GM18858 (cell line): ENCODE results near the gene PRKCE.

Experiments
- ATAC-seq: cut with Tn5 transposase; IDR thresholded peaks from one replicate; pipeline ENCODE4 v1.9.1; 2021; ENCODE audit not compliant: unreplicated experiment

The PRKCE gene

GRCh38 chr2:46003903-46004473, 352.5 kb downstream of the PRKCE start:
- no peak for ATAC-seq

- ATAC-seq, result no peak
These were observed 355.1 kb downstream of the PRKCE start for GRCh38 chr2:46006473-46007025.

GRCh38 chr2:46007412-46007811, 355.9 kb downstream of the PRKCE start:
- ATAC-seq, result no peak

GRCh38 chr2:46008091-46008870, 356.8 kb downstream of the PRKCE start:
- ATAC-seq, result no peak

GRCh38 chr2:46009315-46009714, 357.8 kb downstream of the PRKCE start:
- no peak for ATAC-seq

GRCh38 chr2:46009772-46010171, 358.3 kb downstream of the PRKCE start:
- ATAC-seq, result no peak

- ATAC-seq, result no peak
These were observed 358.9 kb downstream of the PRKCE start for GRCh38 chr2:46010223-46010924.

- no peak for ATAC-seq
These were observed 359.5 kb downstream of the PRKCE start for GRCh38 chr2:46010925-46011490.

GRCh38 chr2:46012618-46013240, 361.3 kb downstream of the PRKCE start:
- ATAC-seq, result no peak

- no peak for ATAC-seq
These were observed 362.3 kb downstream of the PRKCE start for GRCh38 chr2:46013726-46014125.

- ATAC-seq, result no peak
These were observed 363.6 kb downstream of the PRKCE start for GRCh38 chr2:46014911-46015654.

- no peak for ATAC-seq
These were observed 364.2 kb downstream of the PRKCE start for GRCh38 chr2:46015671-46016070.

GRCh38 chr2:46016091-46016490, 364.6 kb downstream of the PRKCE start:
- no peak for ATAC-seq

GRCh38 chr2:46018773-46019591, 367.5 kb downstream of the PRKCE start:
- no peak for ATAC-seq

GRCh38 chr2:46020416-46020815, 368.9 kb downstream of the PRKCE start:
- ATAC-seq, result no peak

- no peak for ATAC-seq
These were observed 371.8 kb downstream of the PRKCE start for GRCh38 chr2:46023165-46023854.

- no peak for ATAC-seq
These were observed 372.8 kb downstream of the PRKCE start for GRCh38 chr2:46024146-46024779.

GRCh38 chr2:46025081-46025480, 373.6 kb downstream of the PRKCE start:
- no peak for ATAC-seq
